GDM1 (cell line): ENCODE data around the gene ZNF76.

Source experiments
- DNase-seq: peaks from one replicate; lab custom pipeline; 2025; lab: John Stamatoyannopoulos, UW

Gene ZNF76

GRCh38 chr6:35237476-35237875, 22.1 kb upstream of the ZNF76 start:
- peak; percentile 21 for DNase-seq

- peak; percentile 67 for DNase-seq
Observed at GRCh38 chr6:35238843-35239289, 20.7 kb upstream of the ZNF76 start.

GRCh38 chr6:35239581-35239980, 20.0 kb upstream of the ZNF76 start:
- no peak for DNase-seq

- DNase-seq: peak; percentile 54
Observed at GRCh38 chr6:35240838-35241801, 18.4 kb upstream of the ZNF76 start.

- DNase-seq: no peak
Observed at GRCh38 chr6:35242486-35242885, 17.0 kb upstream of the ZNF76 start.

- no peak for DNase-seq
Observed at GRCh38 chr6:35242906-35243305, 16.6 kb upstream of the ZNF76 start.

GRCh38 chr6:35243386-35243958, 16.1 kb upstream of the ZNF76 start:
- DNase-seq: no peak

- DNase-seq: no peak
Observed at GRCh38 chr6:35244551-35244950, 15.0 kb upstream of the ZNF76 start.

GRCh38 chr6:35247642-35248231, 11.8 kb upstream of the ZNF76 start:
- no peak for DNase-seq

GRCh38 chr6:35248300-35248699, 11.2 kb upstream of the ZNF76 start:
- DNase-seq: no peak

GRCh38 chr6:35248965-35249364, 10.6 kb upstream of the ZNF76 start:
- no peak for DNase-seq

GRCh38 chr6:35251949-35252348, 7.6 kb upstream of the ZNF76 start:
- no peak for DNase-seq

GRCh38 chr6:35253249-35253648, 6.3 kb upstream of the ZNF76 start:
- no peak for DNase-seq

- no peak for DNase-seq
Observed at GRCh38 chr6:35258336-35258735, 1.2 kb upstream of the ZNF76 start.

- no peak for DNase-seq
Observed at GRCh38 chr6:35258858-35259193, 709 bp upstream of the ZNF76 start.

- peak; percentile 60 for DNase-seq
Observed at GRCh38 chr6:35259948-35260590, 534 bp downstream of the ZNF76 start.

GRCh38 chr6:35260591-35261570, 1.3 kb downstream of the ZNF76 start:
- no peak for DNase-seq

- DNase-seq: no peak
Observed at GRCh38 chr6:35262596-35262995, 3.1 kb downstream of the ZNF76 start.

- DNase-seq: no peak
Observed at GRCh38 chr6:35264550-35265274, 5.2 kb downstream of the ZNF76 start.

GRCh38 chr6:35265523-35265922, 6.0 kb downstream of the ZNF76 start:
- no peak for DNase-seq

GRCh38 chr6:35267446-35267845, 7.9 kb downstream of the ZNF76 start:
- no peak for DNase-seq
